HCT116 (cell line): Measurements from ENCODE around the gene APOBEC3B.

Source experiments
- EZH2 ChIP-seq: fragments of 200-600 bp; sonication (generic); IDR thresholded peaks from 2 replicates; pipeline ENCODE4 v1.6.1; 2017; ENCODE audit warnings: antibody characterized with exemption, mixed run types
- FOSL1 ChIP-seq: IDR thresholded peaks from 2 replicates; pipeline ENCODE4 v1.6.1; 2012; ENCODE audit warnings: low read depth
- JUND ChIP-seq: IDR thresholded peaks from 2 replicates; pipeline ENCODE4 v1.6.1; 2012
- POLR2A ChIP-seq: IDR thresholded peaks from 2 replicates; pipeline ENCODE4 v1.7.0; 2011; ENCODE audit warnings: borderline replicate concordance; ENCODE audit not compliant: insufficient read depth, insufficient read length; ENCODE audit errors: extremely low read depth
- POLR2AphosphoS5 ChIP-seq: IDR thresholded peaks from 2 replicates; pipeline ENCODE4 v1.6.1; 2011; ENCODE audit warnings: mild to moderate bottlenecking, low read depth, low read length, moderate library complexity
- RAD21 ChIP-seq: IDR thresholded peaks from 2 replicates; pipeline ENCODE4 v1.6.1; 2012; ENCODE audit warnings: low read depth, mild to moderate bottlenecking
- SIN3A ChIP-seq: IDR thresholded peaks from 2 replicates; pipeline ENCODE4 v1.6.1; 2012; ENCODE audit warnings: low read depth
- SRF ChIP-seq: IDR thresholded peaks from 2 replicates; pipeline ENCODE4 v1.6.1; 2012; ENCODE audit warnings: low read depth
- YY1 ChIP-seq: IDR thresholded peaks from 2 replicates; pipeline ENCODE4 v1.6.1; 2011; ENCODE audit warnings: low read length, low read depth, moderate library complexity, mild to moderate bottlenecking; ENCODE audit not compliant: insufficient replicate concordance; ENCODE audit errors: extremely low read depth
- TF ChIP-seq, protein P1 (sequence below), 3 experiments: fragments of 200-600 bp in 1 of 3; sonication (generic) in 1 of 3; IDR thresholded peaks in 2 of 3; conservative IDR thresholded peaks in 1 of 3; 2 replicates each; pipeline ENCODE4 v1.5.1; 2012 to 2017; ENCODE audit warnings: low read depth in 2 of 3, low read length in 2 of 3, antibody characterized with exemption in 1 of 3, borderline replicate concordance in 1 of 3, control low read depth in 1 of 3, mild to moderate bottlenecking in 1 of 3, mixed read lengths in 1 of 3, mixed run types in 1 of 3, moderate library complexity in 1 of 3; ENCODE audit not compliant: insufficient read depth in 1 of 3
- TF ChIP-seq, protein P2 (sequence below): IDR thresholded peaks from 2 replicates; pipeline ENCODE4 v1.6.1; 2012; ENCODE audit warnings: low read depth
- TF ChIP-seq, protein P3 (sequence below): IDR thresholded peaks from 2 replicates; pipeline ENCODE4 v1.6.1; 2011; ENCODE audit warnings: mild to moderate bottlenecking, low read length, moderate library complexity; ENCODE audit not compliant: insufficient replicate concordance; ENCODE audit errors: extremely low read depth

DNA sequence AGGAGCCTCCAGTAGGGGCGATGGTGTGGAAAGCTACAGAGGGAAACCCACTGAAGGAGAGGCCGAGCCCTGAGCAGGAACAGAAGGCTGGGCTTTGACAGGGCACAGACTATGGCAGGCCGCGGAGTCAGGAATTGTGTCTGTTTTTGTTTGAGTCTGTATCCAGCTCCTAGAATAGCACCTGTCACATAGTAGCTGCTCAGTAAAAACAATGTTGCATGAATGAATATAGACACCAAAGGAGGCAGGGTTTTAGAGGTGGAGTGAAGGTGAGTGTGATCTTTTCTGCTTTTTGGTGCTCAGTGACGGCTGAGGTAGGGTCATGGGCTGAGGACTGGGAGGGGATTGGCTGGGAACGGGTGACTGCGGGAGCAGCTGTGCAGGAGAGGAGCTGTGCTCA lies 43.2 kb upstream of the APOBEC3B start:
- TF ChIP-seq EZH2 (no peak), POLR2AphosphoS5 (no peak), POLR2A (no peak), SRF (no peak), FOSL1 (no peak), SIN3A (no peak), RAD21 (no peak), JUND (no peak), YY1 (no peak)
- TF ChIP-seq, protein P1, sequence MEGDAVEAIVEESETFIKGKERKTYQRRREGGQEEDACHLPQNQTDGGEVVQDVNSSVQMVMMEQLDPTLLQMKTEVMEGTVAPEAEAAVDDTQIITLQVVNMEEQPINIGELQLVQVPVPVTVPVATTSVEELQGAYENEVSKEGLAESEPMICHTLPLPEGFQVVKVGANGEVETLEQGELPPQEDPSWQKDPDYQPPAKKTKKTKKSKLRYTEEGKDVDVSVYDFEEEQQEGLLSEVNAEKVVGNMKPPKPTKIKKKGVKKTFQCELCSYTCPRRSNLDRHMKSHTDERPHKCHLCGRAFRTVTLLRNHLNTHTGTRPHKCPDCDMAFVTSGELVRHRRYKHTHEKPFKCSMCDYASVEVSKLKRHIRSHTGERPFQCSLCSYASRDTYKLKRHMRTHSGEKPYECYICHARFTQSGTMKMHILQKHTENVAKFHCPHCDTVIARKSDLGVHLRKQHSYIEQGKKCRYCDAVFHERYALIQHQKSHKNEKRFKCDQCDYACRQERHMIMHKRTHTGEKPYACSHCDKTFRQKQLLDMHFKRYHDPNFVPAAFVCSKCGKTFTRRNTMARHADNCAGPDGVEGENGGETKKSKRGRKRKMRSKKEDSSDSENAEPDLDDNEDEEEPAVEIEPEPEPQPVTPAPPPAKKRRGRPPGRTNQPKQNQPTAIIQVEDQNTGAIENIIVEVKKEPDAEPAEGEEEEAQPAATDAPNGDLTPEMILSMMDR (IDR thresholded peaks at IDR 0.05 in 2 of 3, conservative IDR thresholded peaks at IDR 0.05 in 1 of 3; ENCODE audit: borderline replicate concordance in 1 of 3, insufficient read depth in 1 of 3, low read depth in 2 of 3, low read length in 2 of 3) = no peak
- TF ChIP-seq, protein P2, sequence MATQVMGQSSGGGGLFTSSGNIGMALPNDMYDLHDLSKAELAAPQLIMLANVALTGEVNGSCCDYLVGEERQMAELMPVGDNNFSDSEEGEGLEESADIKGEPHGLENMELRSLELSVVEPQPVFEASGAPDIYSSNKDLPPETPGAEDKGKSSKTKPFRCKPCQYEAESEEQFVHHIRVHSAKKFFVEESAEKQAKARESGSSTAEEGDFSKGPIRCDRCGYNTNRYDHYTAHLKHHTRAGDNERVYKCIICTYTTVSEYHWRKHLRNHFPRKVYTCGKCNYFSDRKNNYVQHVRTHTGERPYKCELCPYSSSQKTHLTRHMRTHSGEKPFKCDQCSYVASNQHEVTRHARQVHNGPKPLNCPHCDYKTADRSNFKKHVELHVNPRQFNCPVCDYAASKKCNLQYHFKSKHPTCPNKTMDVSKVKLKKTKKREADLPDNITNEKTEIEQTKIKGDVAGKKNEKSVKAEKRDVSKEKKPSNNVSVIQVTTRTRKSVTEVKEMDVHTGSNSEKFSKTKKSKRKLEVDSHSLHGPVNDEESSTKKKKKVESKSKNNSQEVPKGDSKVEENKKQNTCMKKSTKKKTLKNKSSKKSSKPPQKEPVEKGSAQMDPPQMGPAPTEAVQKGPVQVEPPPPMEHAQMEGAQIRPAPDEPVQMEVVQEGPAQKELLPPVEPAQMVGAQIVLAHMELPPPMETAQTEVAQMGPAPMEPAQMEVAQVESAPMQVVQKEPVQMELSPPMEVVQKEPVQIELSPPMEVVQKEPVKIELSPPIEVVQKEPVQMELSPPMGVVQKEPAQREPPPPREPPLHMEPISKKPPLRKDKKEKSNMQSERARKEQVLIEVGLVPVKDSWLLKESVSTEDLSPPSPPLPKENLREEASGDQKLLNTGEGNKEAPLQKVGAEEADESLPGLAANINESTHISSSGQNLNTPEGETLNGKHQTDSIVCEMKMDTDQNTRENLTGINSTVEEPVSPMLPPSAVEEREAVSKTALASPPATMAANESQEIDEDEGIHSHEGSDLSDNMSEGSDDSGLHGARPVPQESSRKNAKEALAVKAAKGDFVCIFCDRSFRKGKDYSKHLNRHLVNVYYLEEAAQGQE = no peak
- TF ChIP-seq, protein P3, sequence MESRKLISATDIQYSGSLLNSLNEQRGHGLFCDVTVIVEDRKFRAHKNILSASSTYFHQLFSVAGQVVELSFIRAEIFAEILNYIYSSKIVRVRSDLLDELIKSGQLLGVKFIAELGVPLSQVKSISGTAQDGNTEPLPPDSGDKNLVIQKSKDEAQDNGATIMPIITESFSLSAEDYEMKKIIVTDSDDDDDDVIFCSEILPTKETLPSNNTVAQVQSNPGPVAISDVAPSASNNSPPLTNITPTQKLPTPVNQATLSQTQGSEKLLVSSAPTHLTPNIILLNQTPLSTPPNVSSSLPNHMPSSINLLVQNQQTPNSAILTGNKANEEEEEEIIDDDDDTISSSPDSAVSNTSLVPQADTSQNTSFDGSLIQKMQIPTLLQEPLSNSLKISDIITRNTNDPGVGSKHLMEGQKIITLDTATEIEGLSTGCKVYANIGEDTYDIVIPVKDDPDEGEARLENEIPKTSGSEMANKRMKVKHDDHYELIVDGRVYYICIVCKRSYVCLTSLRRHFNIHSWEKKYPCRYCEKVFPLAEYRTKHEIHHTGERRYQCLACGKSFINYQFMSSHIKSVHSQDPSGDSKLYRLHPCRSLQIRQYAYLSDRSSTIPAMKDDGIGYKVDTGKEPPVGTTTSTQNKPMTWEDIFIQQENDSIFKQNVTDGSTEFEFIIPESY = no peak
